T-helper 1 cell treated with Interleukin-12 subunit alpha and Interleukin-12 subunit beta and Interleukin-4 antibody, amounts not matched to agents 30 μg/mL and 1 μg/mL, for 36 hours (primary cell): ENCODE measurements around the gene COL1A1.
A peak's percentile ranks its signal among the peaks of the same experiment; 100 is the strongest.

Source experiments
- H3K27ac Mint-ChIP-seq: one replicate; pipeline ENCODE4 v1.8.0; 2021; ENCODE audit warnings: mild to moderate bottlenecking, mixed read lengths
- H3K27me3 Mint-ChIP-seq: one replicate; pipeline ENCODE4 v1.8.0; 2021; ENCODE audit warnings: low read depth, mixed read lengths
- H3K36me3 Mint-ChIP-seq: one replicate; pipeline ENCODE4 v1.8.0; 2021; ENCODE audit warnings: low read depth, mixed read lengths
- H3K4me1 Mint-ChIP-seq: one replicate; pipeline ENCODE4 v1.8.0; 2021; ENCODE audit warnings: low read depth, mixed read lengths
- H3K4me3 Mint-ChIP-seq: one replicate; pipeline ENCODE4 v1.8.0; 2021; ENCODE audit warnings: mild to moderate bottlenecking, moderate library complexity, mixed read lengths
- H3K9me3 Mint-ChIP-seq: one replicate; pipeline ENCODE4 v1.8.0; 2021; ENCODE audit warnings: mixed read lengths

Gene COL1A1

DNA sequence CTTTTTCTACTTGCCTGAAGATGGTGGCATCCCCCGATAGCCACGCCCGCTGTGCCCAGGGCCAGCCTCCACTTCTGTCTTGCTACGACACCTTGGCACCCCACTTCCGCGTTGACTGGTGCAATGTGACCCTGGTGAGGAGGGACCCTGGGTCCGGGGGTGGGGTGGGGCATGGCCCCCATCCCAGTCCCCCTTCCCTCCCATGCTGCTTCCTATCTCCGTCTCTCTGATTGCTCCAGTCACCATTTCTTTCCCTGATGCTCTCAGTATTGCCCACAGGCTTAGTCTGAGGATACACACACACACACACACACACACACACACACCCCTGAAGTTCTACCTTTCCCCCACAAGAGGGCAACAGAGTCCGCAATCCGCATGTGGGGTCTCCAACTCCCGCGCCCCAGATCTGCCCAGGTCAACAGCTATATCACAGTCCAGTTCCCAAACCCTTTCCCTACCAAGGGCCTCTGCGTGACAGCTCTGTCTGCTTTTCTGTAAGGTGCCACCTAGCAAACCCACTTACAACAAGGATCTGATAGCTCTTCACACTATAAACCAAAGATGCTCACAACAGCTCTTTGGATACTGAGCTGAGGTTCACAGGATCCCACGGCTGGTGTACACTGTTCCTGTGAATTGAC is 32.2 kb downstream of the COL1A1 start:
- Mint-ChIP-seq H3K9me3 (no peaks in the 10 kb centered on the region), H3K27ac (peak overlapping the region; percentile 67), H3K4me1 (peaks cover 13% of the 10 kb centered on the region), H3K27me3 (peaks cover 8% of the 10 kb centered on the region), H3K36me3 (no peaks in the 10 kb centered on the region), H3K4me3 (peak overlapping the region; percentile 24)

GRCh38 chr17:50168319-50168718 is 33.1 kb downstream of the COL1A1 start:
- H3K36me3 Mint-ChIP-seq: no peaks in the 10 kb centered on the region
- H3K27me3 Mint-ChIP-seq: peaks cover 8% of the 10 kb centered on the region
- H3K27ac Mint-ChIP-seq: peak overlapping the region; percentile 44
- H3K4me1 Mint-ChIP-seq: peaks cover 19% of the 10 kb centered on the region
- H3K9me3 Mint-ChIP-seq: no peaks in the 10 kb centered on the region
- no peak overlapping the region for H3K4me3 Mint-ChIP-seq

GRCh38 chr17:50167371-50167770 is 34.1 kb downstream of the COL1A1 start:
- H3K4me1 Mint-ChIP-seq: peaks cover 23% of the 10 kb centered on the region
- H3K9me3 Mint-ChIP-seq: peaks cover 4% of the 10 kb centered on the region
- no peak overlapping the region for H3K27ac Mint-ChIP-seq
- H3K27me3 Mint-ChIP-seq: peaks cover 8% of the 10 kb centered on the region
- H3K4me3 Mint-ChIP-seq: no peak overlapping the region
- peaks cover 2% of the 10 kb centered on the region for H3K36me3 Mint-ChIP-seq

DNA sequence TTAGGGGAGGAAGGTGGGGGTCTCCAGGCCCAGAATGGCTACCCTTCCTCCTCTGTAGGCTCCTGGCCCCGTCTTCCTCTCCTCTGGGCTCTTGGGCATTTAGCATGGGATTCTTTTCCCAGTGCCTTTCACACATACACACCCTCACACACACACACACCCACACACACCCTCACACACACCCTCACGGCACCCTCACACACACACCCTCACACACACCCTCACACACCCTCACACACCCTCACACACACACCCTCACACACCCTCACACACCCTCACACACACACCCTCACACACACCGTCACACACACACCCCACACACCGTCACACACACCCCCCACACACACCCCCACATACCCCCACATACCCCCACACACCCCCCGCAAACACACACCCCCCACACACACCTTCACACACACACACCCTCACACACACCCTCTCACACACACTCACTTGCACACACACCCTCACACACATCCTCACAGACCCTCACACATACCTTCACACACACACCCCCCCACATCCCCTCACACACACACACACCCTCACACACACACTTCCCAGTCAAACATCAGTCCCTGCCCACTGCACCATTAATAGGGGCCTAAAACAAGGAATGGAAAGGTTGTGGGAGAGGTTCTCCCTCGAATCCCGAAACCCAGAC is 34.8 kb downstream of the COL1A1 start:
- Mint-ChIP-seq H3K27me3 (peaks cover 8% of the 10 kb centered on the region), H3K4me3 (no peak overlapping the region), H3K36me3 (peaks cover 6% of the 10 kb centered on the region), H3K27ac (no peak overlapping the region), H3K4me1 (peaks cover 28% of the 10 kb centered on the region), H3K9me3 (peaks cover 7% of the 10 kb centered on the region)

GRCh38 chr17:50165867-50166517 is 35.4 kb downstream of the COL1A1 start, which contains the start of gene SGCA:
Gene SGCA, plus strand, starts transcription at chr17:50166005. Its CDS starts 36 bp downstream, at chr17:50166041.
- Mint-ChIP-seq H3K27me3 (peaks cover 8% of the 10 kb centered on the region), H3K4me3 (no peak within 1 kb of the TSS), H3K27ac (peak within 1 kb of the TSS; percentile 15), H3K4me1 (peaks cover 28% of the 10 kb centered on the region), H3K36me3 (peaks cover 7% of the 10 kb centered on the region), H3K9me3 (peaks cover 9% of the 10 kb centered on the region)

GRCh38 chr17:50165466-50165865 is 36.0 kb downstream of the COL1A1 start:
- Mint-ChIP-seq H3K4me1 (peaks cover 31% of the 10 kb centered on the region), H3K27ac (peak overlapping the region; percentile 15), H3K9me3 (peaks cover 9% of the 10 kb centered on the region), H3K27me3 (peaks cover 8% of the 10 kb centered on the region), H3K4me3 (no peak overlapping the region), H3K36me3 (peaks cover 7% of the 10 kb centered on the region)

DNA sequence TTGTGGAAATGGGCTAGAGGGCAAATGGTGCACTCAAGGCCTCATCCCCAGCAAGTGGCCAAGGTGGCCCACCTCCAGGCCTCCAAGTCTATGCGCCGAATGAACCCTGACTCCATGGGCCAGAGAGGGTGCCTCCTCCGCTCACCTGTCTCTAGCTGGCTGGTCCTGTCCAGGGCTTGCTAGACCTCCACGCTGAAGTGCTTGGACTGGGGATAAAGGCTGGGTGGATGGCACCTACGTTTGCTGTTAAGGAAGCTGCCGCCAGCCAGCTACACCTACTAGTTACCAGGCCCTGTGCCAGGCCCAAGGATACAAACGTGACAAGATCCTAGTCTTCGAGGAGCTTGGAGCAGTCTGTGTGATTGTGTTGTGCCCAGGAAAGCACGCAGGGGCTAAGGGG is 36.4 kb downstream of the COL1A1 start:
- Mint-ChIP-seq H3K27me3 (peaks cover 9% of the 10 kb centered on the region), H3K27ac (peak overlapping the region; percentile 15), H3K4me1 (peaks cover 31% of the 10 kb centered on the region), H3K9me3 (peaks cover 9% of the 10 kb centered on the region), H3K36me3 (peaks cover 7% of the 10 kb centered on the region), H3K4me3 (no peak overlapping the region)

DNA sequence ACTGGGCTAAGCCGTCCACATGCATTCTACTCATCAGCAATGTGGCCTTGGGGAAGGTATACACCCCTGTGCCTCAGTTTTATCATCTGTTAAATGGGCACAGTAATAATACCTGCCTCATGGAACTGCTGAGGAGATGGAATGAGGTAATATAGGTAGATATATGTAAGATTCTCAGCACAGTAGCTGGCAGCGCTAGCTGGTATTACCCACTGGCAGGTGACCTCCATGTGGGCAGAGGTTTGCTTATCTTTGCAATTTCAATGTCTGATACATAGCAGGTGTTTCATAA is 36.8 kb downstream of the COL1A1 start:
- H3K27me3 Mint-ChIP-seq: peaks cover 13% of the 10 kb centered on the region
- H3K4me1 Mint-ChIP-seq: peaks cover 31% of the 10 kb centered on the region
- H3K27ac Mint-ChIP-seq: no peak overlapping the region
- H3K4me3 Mint-ChIP-seq: no peak overlapping the region
- H3K9me3 Mint-ChIP-seq: peaks cover 9% of the 10 kb centered on the region
- peaks cover 7% of the 10 kb centered on the region for H3K36me3 Mint-ChIP-seq

GRCh38 chr17:50163843-50164696 is 37.4 kb downstream of the COL1A1 start:
- H3K4me1 Mint-ChIP-seq: peaks cover 27% of the 10 kb centered on the region
- peaks cover 7% of the 10 kb centered on the region for H3K36me3 Mint-ChIP-seq
- no peak overlapping the region for H3K27ac Mint-ChIP-seq
- H3K27me3 Mint-ChIP-seq: peaks cover 10% of the 10 kb centered on the region
- peaks cover 9% of the 10 kb centered on the region for H3K9me3 Mint-ChIP-seq
- H3K4me3 Mint-ChIP-seq: no peak overlapping the region

GRCh38 chr17:50162466-50163254 is 38.8 kb downstream of the COL1A1 start:
- Mint-ChIP-seq H3K4me3 (peak overlapping the region; percentile 2), H3K36me3 (peaks cover 7% of the 10 kb centered on the region), H3K4me1 (peaks cover 30% of the 10 kb centered on the region), H3K27me3 (peaks cover 6% of the 10 kb centered on the region), H3K27ac (peak overlapping the region; percentile 84), H3K9me3 (peaks cover 9% of the 10 kb centered on the region)

GRCh38 chr17:50161911-50162288 is 39.5 kb downstream of the COL1A1 start:
- Mint-ChIP-seq H3K36me3 (peaks cover 7% of the 10 kb centered on the region), H3K27ac (peak overlapping the region; percentile 91)

GRCh38 chr17:50161023-50161910 is 40.2 kb downstream of the COL1A1 start:
- peak overlapping the region; percentile 91 for H3K27ac Mint-ChIP-seq
- peaks cover 7% of the 10 kb centered on the region for H3K36me3 Mint-ChIP-seq
- peaks cover 6% of the 10 kb centered on the region for H3K27me3 Mint-ChIP-seq
- H3K4me3 Mint-ChIP-seq: peak overlapping the region; percentile 68
- H3K4me1 Mint-ChIP-seq: peaks cover 30% of the 10 kb centered on the region
- H3K9me3 Mint-ChIP-seq: peaks cover 9% of the 10 kb centered on the region

More at GRCh38 chr17:50161911-50162288, 39.5 kb downstream of the COL1A1 start:
- peaks cover 6% of the 10 kb centered on the region for H3K27me3 Mint-ChIP-seq
- H3K4me3 Mint-ChIP-seq: peak overlapping the region; percentile 68
- peaks cover 9% of the 10 kb centered on the region for H3K9me3 Mint-ChIP-seq
- H3K4me1 Mint-ChIP-seq: peaks cover 30% of the 10 kb centered on the region

- Mint-ChIP-seq H3K27ac (no peak overlapping the region), H3K9me3 (peaks cover 9% of the 10 kb centered on the region), H3K36me3 (peaks cover 7% of the 10 kb centered on the region), H3K27me3 (peaks cover 6% of the 10 kb centered on the region), H3K4me1 (peaks cover 36% of the 10 kb centered on the region), H3K4me3 (no peak overlapping the region)
These were observed 43.5 kb downstream of the COL1A1 start for GRCh38 chr17:50157891-50158290.
